ENCODE results near the gene USP9X. TPM values are rescaled to one million over a fixed set of nuclear protein-coding genes. Genes with fewer than 3 reads are reported as not detected.

The USP9X gene
- total RNA-seq, 5 donors from 2014 or later (not counting 1 experiment from before 2014, with no cell fraction given): 51.7 to 84.2 (median 62.7) TPM

- Mint-ChIP-seq H3K9me3 (no peaks in the 10 kb centered on the region), H3K27me3 (no peaks in the 10 kb centered on the region), H3K4me3 (peak overlapping the region; percentile 31 to 54 (median 34)), H3K36me3 (no peaks in the 10 kb centered on the region), H3K27ac (peak overlapping the region; percentile 22 to 71), H3K4me1 (peaks cover 73 to 74% (median 74%) of the 10 kb centered on the region in 3 donors)
- Histone ChIP-seq H3K27ac (ENCODE audit: low read length) (no peak overlapping the region), H3K4me1 (ENCODE audit: control insufficient read depth in 1 of 2, extremely low read depth in 1 of 2, insufficient read depth in 2 of 2, low read length in 2 of 2) (peaks cover 19 to 40% of the 10 kb centered on the region in 2 experiments), H3K4me3 (ENCODE audit: control insufficient read depth in 1 of 2, extremely low read depth in 1 of 2, low read length in 1 of 2) (no peak overlapping the region), H3K36me3 (ENCODE audit: control insufficient read depth in 2 of 2, extremely low read depth in 1 of 2, insufficient read depth in 1 of 2, low read length in 1 of 2) (peaks cover 0 to 3% of the 10 kb centered on the region in 2 donors), H3K27me3 (replicated peaks in 1 of 2; ENCODE audit: control insufficient read depth in 2 of 2, extremely low read depth in 1 of 2, insufficient read depth in 2 of 2, low read length in 1 of 2) (no peaks in the 10 kb centered on the region), H3K9me3 (no peaks in the 10 kb centered on the region)
- DNase-seq (no peak), ATAC-seq (replicated peaks in 1 of 4) (peak in 1 of 4 experiments; percentile 4)
- no CpG with 5 or more reads among the region's 7 CpGs for WGBS (ENCODE audit: insufficient coverage)
- ChIA-PET CTCF (no interaction called here), POLR2A (no interaction called here)
Observed at GRCh38 chrX:41122664-41123257, 37.5 kb downstream of the USP9X start.

GRCh38 chrX:41127477-41128192 lies 42.4 kb downstream of the USP9X start:
- H3K4me3 ChIP-seq (ENCODE audit: control insufficient read depth in 1 of 2, extremely low read depth in 1 of 2, low read length in 1 of 2): no peak overlapping the region
- POLR2A ChIA-PET: no interaction called here

GRCh38 chrX:41128955-41129354 lies 43.7 kb downstream of the USP9X start:
- Histone ChIP-seq H3K4me1 (ENCODE audit: control insufficient read depth in 1 of 2, extremely low read depth in 1 of 2, insufficient read depth in 2 of 2, low read length in 2 of 2) (peaks cover 3 to 9% of the 10 kb centered on the region in 2 experiments), H3K36me3 (ENCODE audit: control insufficient read depth in 2 of 2, extremely low read depth in 1 of 2, insufficient read depth in 1 of 2, low read length in 1 of 2) (peaks cover 0 to 11% of the 10 kb centered on the region in 2 donors), H3K27me3 (replicated peaks in 1 of 2; ENCODE audit: control insufficient read depth in 2 of 2, extremely low read depth in 1 of 2, insufficient read depth in 2 of 2, low read length in 1 of 2) (no peaks in the 10 kb centered on the region), H3K27ac (ENCODE audit: low read length) (no peak overlapping the region), H3K4me3 (ENCODE audit: control insufficient read depth in 1 of 2, extremely low read depth in 1 of 2, low read length in 1 of 2) (no peak overlapping the region), H3K9me3 (no peaks in the 10 kb centered on the region)
- no peaks in the 10 kb centered on the region for H3K9me3 Mint-ChIP-seq
- CTCF ChIA-PET: no interaction called here
- peak overlapping the region in 1 of 3 donors; percentile 6 for H3K4me3 Mint-ChIP-seq
- POLR2A ChIA-PET: no interaction called here
- peaks cover 24 to 33% (median 33%) of the 10 kb centered on the region in 3 donors for H3K4me1 Mint-ChIP-seq
- DNase-seq: no peak
- no CpG with 5 or more reads among the region's 4 CpGs for WGBS (ENCODE audit: insufficient coverage)
- no peaks in the 10 kb centered on the region for H3K27me3 Mint-ChIP-seq
- H3K36me3 Mint-ChIP-seq: peaks cover 15% of the 10 kb centered on the region
- no peak overlapping the region for H3K27ac Mint-ChIP-seq
- ATAC-seq (replicated peaks in 1 of 4): no peak

More at GRCh38 chrX:41127477-41128192, 42.4 kb downstream of the USP9X start:
- CTCF ChIA-PET: interaction anchor here in 1 of 2 donors (1.7 kb wide), 1 partner anchor 13 kb away, joined by 6 read pairs; no protein-coding TSS in a partner anchor
- Histone ChIP-seq H3K27ac (ENCODE audit: low read length) (no peak overlapping the region), H3K9me3 (no peaks in the 10 kb centered on the region), H3K36me3 (ENCODE audit: control insufficient read depth in 2 of 2, extremely low read depth in 1 of 2, insufficient read depth in 1 of 2, low read length in 1 of 2) (peaks cover 0 to 13% of the 10 kb centered on the region in 2 donors), H3K27me3 (replicated peaks in 1 of 2; ENCODE audit: control insufficient read depth in 2 of 2, extremely low read depth in 1 of 2, insufficient read depth in 2 of 2, low read length in 1 of 2) (no peaks in the 10 kb centered on the region), H3K4me1 (ENCODE audit: control insufficient read depth in 1 of 2, extremely low read depth in 1 of 2, insufficient read depth in 2 of 2, low read length in 2 of 2) (peaks cover 5 to 9% of the 10 kb centered on the region in 2 experiments)
- Mint-ChIP-seq H3K36me3 (peaks cover 10% of the 10 kb centered on the region), H3K4me3 (no peak overlapping the region), H3K4me1 (peaks cover 32 to 41% (median 41%) of the 10 kb centered on the region in 3 donors), H3K9me3 (no peaks in the 10 kb centered on the region), H3K27ac (peak overlapping the region in 1 of 2 donors; percentile 39), H3K27me3 (no peaks in the 10 kb centered on the region)
- WGBS (ENCODE audit: insufficient coverage): no CpG with 5 or more reads among the region's 6 CpGs
- ATAC-seq (replicated peaks in 1 of 4) (peak in 3 of 4 experiments; percentile 53 to 61 (median 59)), DNase-seq (peak in 1 of 35 experiments; percentile 13)

- peaks cover 3 to 7% of the 10 kb centered on the region in 2 experiments for H3K4me1 ChIP-seq (ENCODE audit: control insufficient read depth in 1 of 2, extremely low read depth in 1 of 2, insufficient read depth in 2 of 2, low read length in 2 of 2)
- H3K36me3 Mint-ChIP-seq: peaks cover 25% of the 10 kb centered on the region
- no peak overlapping the region for H3K4me3 Mint-ChIP-seq
- H3K4me3 ChIP-seq (ENCODE audit: control insufficient read depth in 1 of 2, extremely low read depth in 1 of 2, low read length in 1 of 2): no peak overlapping the region
- DNase-seq (no peak), ATAC-seq (replicated peaks in 1 of 4) (no peak)
- no peaks in the 10 kb centered on the region for H3K9me3 ChIP-seq
- WGBS (ENCODE audit: insufficient coverage): no CpG with 5 or more reads among the region's 1 CpG
- H3K27me3 ChIP-seq (replicated peaks in 1 of 2; ENCODE audit: control insufficient read depth in 2 of 2, extremely low read depth in 1 of 2, insufficient read depth in 2 of 2, low read length in 1 of 2): no peaks in the 10 kb centered on the region
- H3K27ac ChIP-seq (ENCODE audit: low read length): no peak overlapping the region
- no peaks in the 10 kb centered on the region for H3K27me3 Mint-ChIP-seq
- POLR2A ChIA-PET: interaction anchor here in 1 of 2 donors (0.6 kb wide), 1 partner anchor 15 kb away, joined by 3 read pairs; no protein-coding TSS in a partner anchor
- CTCF ChIA-PET: interaction anchor here in 1 of 2 donors (0.9 kb wide), 1 partner anchor 16 kb away, joined by 4 read pairs; no protein-coding TSS in a partner anchor
- no peak overlapping the region for H3K27ac Mint-ChIP-seq
- no peaks in the 10 kb centered on the region for H3K9me3 Mint-ChIP-seq
- peaks cover 0 to 25% of the 10 kb centered on the region in 2 donors for H3K36me3 ChIP-seq (ENCODE audit: control insufficient read depth in 2 of 2, extremely low read depth in 1 of 2, insufficient read depth in 1 of 2, low read length in 1 of 2)
- H3K4me1 Mint-ChIP-seq: peaks cover 10 to 21% (median 20%) of the 10 kb centered on the region in 3 donors
Observed at GRCh38 chrX:41131766-41132165, 46.5 kb downstream of the USP9X start.

GRCh38 chrX:41133551-41133950 lies 48.3 kb downstream of the USP9X start:
- H3K36me3 ChIP-seq (ENCODE audit: control insufficient read depth in 2 of 2, extremely low read depth in 1 of 2, insufficient read depth in 1 of 2, low read length in 1 of 2): peaks cover 0 to 38% of the 10 kb centered on the region in 2 donors
- peaks cover 25% of the 10 kb centered on the region for H3K36me3 Mint-ChIP-seq

GRCh38 chrX:41137589-41137988 lies 52.3 kb downstream of the USP9X start:
- Histone ChIP-seq H3K4me1 (ENCODE audit: control insufficient read depth in 1 of 2, extremely low read depth in 1 of 2, insufficient read depth in 2 of 2, low read length in 2 of 2) (no peaks in the 10 kb centered on the region), H3K27me3 (replicated peaks in 1 of 2; ENCODE audit: control insufficient read depth in 2 of 2, extremely low read depth in 1 of 2, insufficient read depth in 2 of 2, low read length in 1 of 2) (no peaks in the 10 kb centered on the region), H3K27ac (ENCODE audit: low read length) (no peak overlapping the region), H3K9me3 (no peaks in the 10 kb centered on the region), H3K4me3 (ENCODE audit: control insufficient read depth in 1 of 2, extremely low read depth in 1 of 2, low read length in 1 of 2) (no peak overlapping the region), H3K36me3 (ENCODE audit: control insufficient read depth in 2 of 2, extremely low read depth in 1 of 2, insufficient read depth in 1 of 2, low read length in 1 of 2) (peaks cover 10 to 40% of the 10 kb centered on the region in 2 donors)
- no peaks in the 10 kb centered on the region for H3K9me3 Mint-ChIP-seq
- peaks cover 15% of the 10 kb centered on the region for H3K36me3 Mint-ChIP-seq
- no peaks in the 10 kb centered on the region for H3K27me3 Mint-ChIP-seq
- no peak overlapping the region for H3K4me3 Mint-ChIP-seq
- CTCF ChIA-PET: interaction anchor here in 1 of 2 donors (0.9 kb wide), 1 partner anchor 594 kb away, joined by 3 read pairs; no protein-coding TSS in a partner anchor
- POLR2A ChIA-PET: interaction anchor here in 1 of 2 donors (0.9 kb wide), 1 partner anchor 90 kb away, joined by 3 read pairs; no protein-coding TSS in a partner anchor
- no peak overlapping the region for H3K27ac Mint-ChIP-seq
- ATAC-seq (replicated peaks in 1 of 4): no peak
- peaks cover 4 to 8% (median 5%) of the 10 kb centered on the region in 3 donors for H3K4me1 Mint-ChIP-seq
- no peak for DNase-seq

More at GRCh38 chrX:41133551-41133950, 48.3 kb downstream of the USP9X start:
- H3K27me3 ChIP-seq (replicated peaks in 1 of 2; ENCODE audit: control insufficient read depth in 2 of 2, extremely low read depth in 1 of 2, insufficient read depth in 2 of 2, low read length in 1 of 2): no peaks in the 10 kb centered on the region
- WGBS (ENCODE audit: insufficient coverage): no CpG with 5 or more reads among the region's 6 CpGs
- no peaks in the 10 kb centered on the region for H3K9me3 ChIP-seq
- no peaks in the 10 kb centered on the region for H3K27me3 Mint-ChIP-seq
- no peaks in the 10 kb centered on the region for H3K9me3 Mint-ChIP-seq
- H3K4me3 Mint-ChIP-seq: no peak overlapping the region
- H3K4me1 ChIP-seq (ENCODE audit: control insufficient read depth in 1 of 2, extremely low read depth in 1 of 2, insufficient read depth in 2 of 2, low read length in 2 of 2): no peaks in the 10 kb centered on the region
- no peak for DNase-seq
- no peak for ATAC-seq (replicated peaks in 1 of 4)
- H3K27ac Mint-ChIP-seq: no peak overlapping the region
- ChIA-PET POLR2A (no interaction called here), CTCF (no interaction called here)
- H3K4me1 Mint-ChIP-seq: peaks cover 4 to 11% (median 9%) of the 10 kb centered on the region in 3 donors
- no peak overlapping the region for H3K27ac ChIP-seq (ENCODE audit: low read length)
- no peak overlapping the region for H3K4me3 ChIP-seq (ENCODE audit: control insufficient read depth in 1 of 2, extremely low read depth in 1 of 2, low read length in 1 of 2)

Data from T-cell (primary cell).